Stimulated activated CD4-positive, alpha-beta T cell treated with anti-CD3 and anti-CD28 coated beads, Interleukin-2, amount 100 ng/mL, for 4 hours (primary cell): Measurements from ENCODE around the gene UAP1.

Experiments used
- DNase-seq: peaks from one replicate; pipeline ENCODE4 v3.0.0-alpha.2; 2020; ENCODE audit warnings: low read depth

UAP1 gene

GRCh38 chr1:162561616-162562469, at the start of gene UAP1:
TSS of gene UAP1 (plus strand) at chr1:162561722. CDS start at chr1:162566069, 4,347 bp downstream.
- DNase-seq = peak; percentile 11

DNA sequence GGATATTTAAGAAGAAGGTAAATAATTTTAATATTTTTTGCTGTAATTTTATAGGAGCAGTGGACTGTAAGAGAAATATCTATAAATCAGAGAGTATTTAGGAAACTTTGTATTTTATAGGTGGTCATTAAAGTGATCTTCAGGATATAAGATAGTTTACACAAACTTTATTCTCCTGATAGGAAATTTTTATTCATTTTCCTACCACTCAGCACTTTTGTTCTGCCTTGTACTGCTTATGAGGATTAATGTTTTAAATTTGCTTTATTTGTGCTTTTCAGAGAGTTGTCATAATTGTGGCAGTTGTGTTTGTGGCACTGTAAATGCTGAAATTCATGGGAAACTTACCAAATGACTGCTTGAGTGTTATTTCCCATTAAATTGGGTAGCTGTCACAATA, 34.2 kb upstream of the UAP1 start:
- no peak for DNase-seq

- no peak for DNase-seq
Measured at GRCh38 chr1:162530307-162530987, 31.1 kb upstream of the UAP1 start.

DNA sequence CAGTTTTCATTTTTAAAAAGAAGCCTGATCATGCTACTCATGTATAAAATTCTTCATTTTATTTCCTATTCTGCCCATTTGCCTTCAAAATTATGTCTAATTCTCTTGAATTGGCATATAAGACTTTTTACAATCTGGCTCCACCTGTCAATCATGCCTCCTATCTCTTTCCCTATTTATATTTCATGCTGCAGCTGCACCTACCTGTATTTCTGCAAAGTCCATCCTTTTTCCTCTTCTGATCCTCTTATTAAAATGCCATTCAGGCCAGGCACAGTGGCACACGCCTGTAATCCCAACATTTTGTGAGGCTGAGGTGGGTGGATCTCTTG, 30.6 kb upstream of the UAP1 start:
- DNase-seq = no peak

DNA sequence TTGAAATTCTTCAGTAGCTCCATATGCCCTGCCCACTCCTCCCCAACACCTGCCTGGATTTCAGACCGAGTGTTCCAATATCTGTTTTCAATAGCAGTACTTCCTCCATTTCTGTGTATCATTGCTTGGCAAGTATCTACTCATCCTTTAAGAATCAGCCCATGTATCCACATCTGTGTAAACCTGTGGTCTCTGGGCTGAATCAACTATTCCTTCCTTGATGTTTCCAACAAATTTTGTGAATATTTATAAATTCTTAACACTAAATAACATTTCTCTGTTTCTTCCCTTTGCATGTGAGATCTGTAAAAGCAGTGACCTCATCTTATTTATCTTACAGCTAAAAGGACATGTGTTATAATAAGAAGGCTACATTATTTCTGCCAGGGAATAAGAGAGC, 26.0 kb upstream of the UAP1 start:
- no peak for DNase-seq

DNA sequence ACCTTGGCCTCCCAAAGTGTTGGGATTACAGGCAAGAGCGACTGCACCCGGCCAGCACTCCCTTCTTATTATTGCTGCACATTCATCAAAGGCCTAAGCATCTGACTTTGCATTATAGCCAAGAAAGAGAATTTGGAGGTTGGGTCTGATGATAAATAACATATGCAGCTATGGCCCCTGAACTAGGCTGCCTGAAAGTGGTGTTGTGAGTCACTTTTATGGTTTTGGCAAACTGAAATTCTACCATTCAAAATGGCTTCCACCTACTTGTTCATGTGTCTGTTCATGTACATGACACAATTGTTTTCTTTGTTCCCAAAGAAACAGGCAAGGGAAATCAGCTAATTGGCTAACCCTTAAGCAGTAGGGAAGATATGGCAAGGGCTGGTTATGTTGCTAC, 25.0 kb upstream of the UAP1 start:
- DNase-seq = no peak

DNA sequence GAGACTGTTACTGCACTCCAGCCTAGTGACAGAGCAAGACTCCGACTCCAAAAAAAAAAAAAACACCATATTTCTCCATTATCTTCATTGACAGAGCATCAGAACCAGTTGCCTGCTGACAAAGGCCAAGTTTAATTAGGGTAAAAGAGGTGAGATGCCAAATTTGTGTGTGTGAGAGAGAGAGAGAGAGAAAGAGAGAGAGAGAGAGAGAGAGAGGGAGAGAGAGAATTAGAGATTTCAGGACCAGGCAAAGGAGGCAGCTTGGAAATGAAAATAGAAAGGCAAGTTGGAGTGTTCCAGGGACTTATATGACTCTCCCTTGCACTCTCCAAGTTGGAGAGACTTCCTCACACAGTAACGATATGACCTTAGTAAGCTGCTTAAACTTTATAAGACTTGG, 24.3 kb upstream of the UAP1 start:
- no peak for DNase-seq

DNA sequence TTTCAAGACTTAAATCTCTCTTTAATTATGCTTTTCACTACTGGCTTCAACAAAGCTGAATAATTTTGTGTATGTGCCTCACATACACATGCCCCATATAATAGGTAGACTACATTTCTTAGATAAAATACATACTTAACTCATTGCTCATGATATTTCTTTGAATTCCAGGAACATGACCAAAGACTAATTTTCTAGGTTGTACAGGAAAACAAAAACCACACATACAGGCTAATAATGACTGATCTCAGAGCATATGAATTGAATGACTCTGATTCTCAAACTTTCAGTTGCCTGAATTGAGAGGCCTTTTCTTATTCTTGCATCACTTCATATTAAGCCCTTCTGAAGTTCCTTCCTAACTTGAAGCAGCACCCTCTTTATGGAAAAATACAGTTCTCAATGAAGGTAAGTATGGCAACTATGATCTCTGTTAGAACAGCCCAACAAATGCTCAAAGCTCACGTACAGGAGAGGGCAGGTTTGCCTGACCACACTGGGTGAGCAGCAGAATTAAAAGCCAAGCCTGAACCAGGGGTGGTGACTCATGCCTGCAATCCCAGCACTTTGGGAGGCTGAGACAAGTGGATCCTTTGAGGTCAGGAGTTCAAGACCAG, 22.6 kb upstream of the UAP1 start:
- no peak for DNase-seq

- DNase-seq = no peak
Measured at GRCh38 chr1:162541619-162542141, 19.8 kb upstream of the UAP1 start.

DNA sequence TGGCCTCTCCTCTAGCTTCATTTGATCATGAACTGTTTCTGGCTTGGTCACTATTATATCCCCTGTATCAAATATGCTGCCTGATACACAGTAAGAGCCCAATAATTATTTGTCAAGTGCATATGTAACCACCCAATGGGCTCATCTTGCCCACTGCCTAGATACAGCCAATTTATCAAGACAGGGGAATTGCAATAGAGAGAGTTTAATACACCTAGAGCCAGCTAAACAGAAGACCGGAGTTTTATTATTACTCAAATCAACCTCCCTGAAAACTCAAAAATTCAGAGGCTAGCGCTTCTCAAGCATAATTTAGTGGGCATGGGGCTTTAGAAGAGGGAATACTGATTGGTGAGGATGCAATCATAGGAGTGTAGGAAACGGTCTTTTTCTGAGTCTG, 18.3 kb upstream of the UAP1 start:
- DNase-seq = no peak

DNA sequence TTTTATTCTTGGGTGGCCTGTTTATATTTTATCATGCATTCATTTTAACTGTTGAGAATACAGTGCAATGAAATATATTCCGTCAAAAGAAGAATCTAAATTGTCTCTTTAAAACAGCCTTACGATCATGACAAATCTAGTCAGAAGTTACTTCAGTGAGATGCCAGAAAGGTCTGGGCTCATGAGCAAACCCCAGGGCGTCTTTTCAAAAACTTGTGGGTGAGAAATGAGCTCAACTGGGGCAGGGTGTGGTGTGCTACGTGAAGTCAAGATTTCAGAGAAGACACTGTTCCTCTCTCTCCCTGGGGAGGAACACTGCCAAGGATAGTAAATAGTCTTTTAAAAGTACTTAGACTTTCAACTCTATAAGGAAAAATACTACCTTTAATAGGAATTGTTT, 13.4 kb upstream of the UAP1 start:
- no peak for DNase-seq

DNA sequence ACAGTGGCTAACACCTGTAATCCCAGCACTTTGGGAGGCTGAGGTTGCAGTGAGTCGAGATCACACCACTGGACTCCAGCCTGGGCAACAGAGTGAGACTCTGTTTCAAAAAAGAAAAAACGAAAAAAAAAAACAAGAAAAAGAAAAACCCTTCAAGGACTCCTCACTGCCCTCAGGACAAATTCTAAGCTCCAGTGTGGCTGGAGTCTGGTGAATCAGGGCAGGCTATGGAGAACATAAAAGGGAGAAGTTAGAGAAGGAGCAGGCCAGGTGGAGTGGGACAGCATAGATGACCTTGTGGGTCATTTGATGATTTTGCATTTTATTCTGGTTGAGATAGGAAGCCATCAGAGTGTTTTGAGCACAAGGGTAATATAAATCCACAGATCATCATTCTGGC, 12.5 kb upstream of the UAP1 start:
- DNase-seq = no peak

DNA sequence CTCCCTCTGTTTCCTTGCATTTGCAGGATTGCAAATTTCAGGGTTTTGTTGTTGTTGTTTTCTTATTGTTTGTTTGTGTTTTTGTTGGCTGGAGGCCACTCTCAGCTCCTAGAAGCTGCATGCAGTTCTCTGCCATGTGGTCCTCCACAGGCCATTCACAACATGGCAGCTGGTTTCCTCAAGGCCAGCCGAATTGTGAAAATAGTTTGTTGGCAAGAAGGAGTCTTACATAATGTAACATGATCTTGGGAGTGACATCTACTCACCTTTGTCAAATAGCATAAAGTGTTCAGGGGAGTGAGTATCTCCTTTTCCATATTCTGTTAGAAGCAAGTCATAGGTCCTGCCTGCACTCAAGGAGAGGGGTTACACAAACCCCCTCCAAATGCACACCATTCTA, 10.6 kb upstream of the UAP1 start:
- DNase-seq = no peak

GRCh38 chr1:162551969-162552683, 9.4 kb upstream of the UAP1 start:
- no peak for DNase-seq

DNA sequence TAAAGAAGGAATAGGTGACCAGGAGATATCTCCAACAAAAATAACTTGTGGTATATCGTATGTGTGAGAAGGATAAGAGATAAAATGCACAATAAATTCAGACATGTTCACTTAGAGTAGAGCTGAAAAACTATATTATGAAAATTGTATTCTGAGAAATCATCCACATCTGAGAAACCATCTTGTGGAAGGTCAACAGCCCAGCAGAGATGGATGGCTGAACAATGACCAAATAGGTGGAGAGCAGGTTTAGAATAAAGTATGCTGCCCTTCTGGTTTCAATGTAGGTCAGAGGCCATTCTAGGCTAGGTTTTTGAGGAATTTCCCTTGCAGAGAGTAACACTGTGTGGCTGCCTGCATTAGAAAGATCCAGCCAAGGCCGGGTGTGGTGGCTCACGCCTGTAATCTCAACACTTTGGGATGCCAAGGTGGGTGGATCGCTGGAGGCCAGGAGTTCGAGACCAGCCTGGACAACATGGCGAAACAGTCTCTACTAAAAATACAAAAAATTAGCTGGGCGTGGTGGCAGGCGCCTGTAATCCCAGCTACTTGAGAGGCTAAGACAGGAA, 8.8 kb upstream of the UAP1 start:
- DNase-seq = no peak

DNA sequence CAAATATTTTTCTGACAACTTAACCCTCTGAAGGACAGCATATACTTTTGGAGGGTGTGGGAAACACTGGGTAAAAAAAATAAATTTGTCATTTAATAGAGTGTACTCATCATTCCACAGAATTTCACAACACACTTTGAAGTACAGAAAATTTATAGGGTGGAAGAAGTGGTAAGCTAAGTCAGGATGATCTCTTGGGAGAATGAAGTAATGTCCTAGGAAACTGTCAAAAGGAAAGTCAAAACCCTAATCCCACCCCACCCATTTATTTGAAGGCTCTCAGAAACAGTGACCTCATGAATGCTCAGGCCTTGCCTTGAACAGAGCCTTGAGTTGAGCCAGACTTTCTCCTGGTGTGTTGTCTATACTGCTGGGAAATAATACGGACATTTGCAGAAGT, 7.3 kb upstream of the UAP1 start:
- DNase-seq = no peak

DNA sequence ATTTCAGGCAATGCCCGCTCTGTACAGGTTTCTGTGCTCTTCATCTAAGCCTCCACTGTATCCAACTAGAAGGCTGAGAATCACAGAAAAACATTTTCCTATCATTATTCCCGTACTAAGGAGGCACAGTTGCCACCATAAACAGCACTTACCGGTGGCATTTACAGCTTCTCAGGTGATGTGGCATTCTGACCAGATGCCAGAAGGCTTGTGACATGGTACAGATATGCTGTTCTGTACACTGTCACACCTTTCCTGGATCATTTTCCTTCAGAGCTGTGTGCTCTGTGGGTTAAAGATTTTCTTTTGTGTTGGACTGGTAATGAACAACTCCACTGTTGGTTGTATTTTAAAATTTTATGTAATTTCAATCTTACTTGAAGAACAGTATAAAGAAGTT, 4.0 kb upstream of the UAP1 start:
- DNase-seq = no peak

GRCh38 chr1:162560303-162561036, 1.1 kb upstream of the UAP1 start:
- DNase-seq = no peak

GRCh38 chr1:162561037-162561615, 396 bp upstream of the UAP1 start:
- peak; percentile 97 for DNase-seq

DNA sequence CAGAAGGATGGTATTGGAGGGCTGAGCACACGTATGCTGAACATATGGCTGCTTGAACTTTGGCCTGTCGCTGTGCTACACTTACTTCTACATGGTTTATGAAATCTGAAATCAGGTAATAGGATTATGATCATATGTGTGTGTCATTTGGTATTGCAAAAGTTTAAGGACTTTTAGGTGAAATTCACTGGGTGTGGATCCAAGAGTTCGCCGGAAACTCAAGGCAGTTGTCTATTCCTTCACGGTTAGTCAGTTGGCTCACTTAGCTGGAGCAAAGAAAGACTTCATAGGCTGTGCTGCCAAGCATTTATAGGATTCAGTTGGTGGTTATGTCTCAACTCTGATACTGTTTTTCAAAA, 927 bp downstream of the UAP1 start:
- no peak for DNase-seq

GRCh38 chr1:162564762-162565218, 3.3 kb downstream of the UAP1 start:
- no peak for DNase-seq
